Mucosa of descending colon (tissue), 3 donors: ENCODE measurements around the gene R3HDM2. TPM values are rescaled to one million over a fixed set of nuclear protein-coding genes. Genes with fewer than 3 reads are reported as not detected.
"Not testable (repeated sequence)": the region's sequence is repeated elsewhere in the genome, so short reads cannot be mapped to it uniquely, and the experiment has no call there.

Source experiments
- ATAC-seq: fragments of 200-7000 bp; cut with Tn5 transposase; one replicate; pipeline ENCODE4 v1.9.1; 2020; ENCODE audit warnings: mild to moderate bottlenecking, moderate library complexity
- DNase-seq, 3 donors: peaks; one replicate each; pipeline ENCODE4 v3.0.0-alpha.2; 2020
- H3K36me3 ChIP-seq: fragments of 200-600 bp; one replicate; pipeline ENCODE4 v1.8.0; 2021; ENCODE audit warnings: low read depth, mild to moderate bottlenecking
- H3K4me1 ChIP-seq: fragments of 200-600 bp; one replicate; pipeline ENCODE4 v1.8.0; 2021; ENCODE audit warnings: low read depth, mild to moderate bottlenecking
- H3K4me3 ChIP-seq: fragments of 200-600 bp; one replicate; pipeline ENCODE4 v1.8.0; 2021; ENCODE audit warnings: mild to moderate bottlenecking
- H3K9me3 ChIP-seq: fragments of 200-600 bp; one replicate; pipeline ENCODE4 v1.8.0; 2021; ENCODE audit warnings: mild to moderate bottlenecking
- CTCF ChIP-seq: fragments of 200-600 bp; IDR thresholded peaks from one replicate; pipeline ENCODE4 v1.8.0; 2022; ENCODE audit warnings: antibody characterized with exemption, mild to moderate bottlenecking
- intact Hi-C, 2 donors: fragments of 100-400 bp; cut with DNase I in 1 of 2; cut with micrococcal nuclease in 1 of 2; formaldehyde crosslinking; loops; one replicate each; pipeline versions ENCODE4 v1.11.0 to v1.11.1; 2022; cut with DNase I, micrococcal nuclease
- total RNA-seq, 3 donors: library from RNA; stranded (reverse); fragmentation: NEBNext Ultra II Directional in 2 of 3; extraction: Animal tissue kit (Norgen Biotek cat#: 25700) in 2 of 3; gene quantifications; one replicate each; pipeline versions ENCODE4 v1.2.1 to v1.2.4, GENCODE V29; 2021 to 2023
- donor health status: DM: no; HTN: no; CAD: no; lungs with moderate emphysema.
- donor health status: DM: no; HTN: no; CAD: no.
- donor health status: DM: no; HTN: yes; CAD: no.

The R3HDM2 gene
- total RNA-seq, 3 donors from 2014 or later = 43.9 to 80.8 (median 80.6) TPM

GRCh38 chr12:57280211-57281062 is 150.4 kb downstream of the R3HDM2 start:
- no peak overlapping the region for H3K4me3 ChIP-seq
- no peaks in the 10 kb centered on the region for H3K9me3 ChIP-seq
- H3K36me3 ChIP-seq = no peaks in the 10 kb centered on the region
- ATAC-seq (peak; percentile 98), DNase-seq (peak; percentile 71 to 78 (median 71))
- intact Hi-C loops = no loop called here
- H3K4me1 ChIP-seq = peaks cover 16% of the 10 kb centered on the region
- no peak for TF ChIP-seq CTCF

DNA sequence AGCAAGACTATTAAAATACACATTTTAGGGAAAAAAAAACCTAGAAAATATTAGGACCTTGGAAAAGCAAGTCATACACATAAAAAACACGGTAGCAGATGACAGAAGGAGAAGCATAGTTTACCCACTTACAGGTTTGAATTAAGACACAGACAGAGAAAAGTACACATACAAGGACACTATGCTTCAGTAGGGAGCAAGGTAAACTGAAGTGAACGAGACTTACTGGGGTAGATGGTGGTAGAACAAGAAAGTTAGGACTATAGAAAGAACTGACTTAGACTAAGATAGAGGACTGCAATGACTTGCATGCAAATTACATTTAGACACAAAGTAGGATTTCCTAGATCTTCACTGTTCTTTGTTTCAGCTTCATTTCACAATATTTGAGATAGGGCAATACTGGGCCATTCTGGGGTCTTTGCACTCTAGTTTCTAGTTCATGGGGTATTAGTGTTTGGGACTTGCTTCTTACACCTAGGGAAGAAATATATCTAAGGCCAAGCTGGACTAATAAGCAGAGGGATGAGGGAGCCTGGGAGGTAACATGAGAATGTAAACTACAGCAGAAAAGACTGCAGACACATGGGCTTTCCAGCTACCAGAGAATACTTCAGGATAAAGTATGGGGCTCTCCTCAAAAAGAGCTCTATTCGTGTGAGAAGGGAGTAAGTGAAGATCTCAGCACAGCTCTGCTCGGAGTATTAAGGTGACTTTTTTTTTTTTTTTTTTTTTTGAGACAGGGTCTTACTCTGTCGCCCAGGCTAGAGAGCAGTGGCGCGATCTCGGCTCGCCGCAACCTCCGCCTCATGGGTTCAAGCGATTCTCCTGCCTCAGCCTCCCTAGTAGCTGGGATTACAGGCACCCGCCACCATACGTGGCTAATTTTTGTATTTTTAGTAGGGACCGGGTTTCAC is 152.1 kb downstream of the R3HDM2 start:
- TF ChIP-seq CTCF = no peak
- no peak for ATAC-seq
- Histone ChIP-seq H3K36me3 (no peaks in the 10 kb centered on the region), H3K4me3 (no peak overlapping the region), H3K4me1 (peaks cover 16% of the 10 kb centered on the region), H3K9me3 (no peaks in the 10 kb centered on the region)
- intact Hi-C loops = loop anchor here in 1 of 2 donors (10.0 kb wide), 1 partner anchor 176 kb away; the partner anchor contains the start of genes GLI1 and INHBE
- no peak for DNase-seq

DNA sequence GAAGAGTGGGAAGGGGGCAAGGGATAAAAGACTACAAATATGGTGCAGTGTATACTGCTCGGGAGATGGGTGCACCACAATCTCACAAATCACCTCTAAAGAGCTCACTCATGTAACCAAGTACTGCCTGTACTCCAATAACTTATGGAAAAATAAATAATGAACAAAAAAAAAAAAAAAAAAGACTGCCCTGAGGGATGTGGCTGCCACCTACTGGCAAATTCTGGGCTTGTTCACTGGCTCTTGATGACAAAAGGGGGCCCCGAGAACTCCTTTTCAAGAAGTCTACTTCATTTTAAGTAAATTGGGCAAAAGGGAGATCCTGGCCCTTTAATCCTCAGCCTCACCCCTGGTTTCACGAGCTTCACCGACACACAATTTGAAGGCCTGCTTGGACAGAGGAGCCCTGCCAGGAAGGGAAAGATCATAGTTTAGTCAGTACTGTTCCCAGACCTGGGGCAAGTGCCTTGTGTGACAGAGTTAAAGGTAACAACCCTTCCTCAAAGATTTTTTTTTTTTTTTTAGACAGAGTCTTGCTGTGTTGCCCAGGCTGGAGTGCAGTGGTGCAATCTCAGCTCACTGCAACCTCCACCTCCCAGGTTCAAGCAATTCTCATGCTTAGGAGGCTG is 153.8 kb downstream of the R3HDM2 start:
- H3K36me3 ChIP-seq = no peaks in the 10 kb centered on the region
- no peaks in the 10 kb centered on the region for H3K9me3 ChIP-seq
- H3K4me1 ChIP-seq = peaks cover 11% of the 10 kb centered on the region
- ATAC-seq = no peak
- intact Hi-C loops = loop anchor here in 1 of 2 donors (10.0 kb wide), 1 partner anchor 178 kb away; the partner anchor contains the start of genes GLI1 and INHBE
- DNase-seq = peak in 1 of 3 donors; percentile 48
- H3K4me3 ChIP-seq = no peak overlapping the region
- no peak for TF ChIP-seq CTCF

GRCh38 chr12:57276233-57276632 is 154.6 kb downstream of the R3HDM2 start:
- not testable (repeated sequence) for DNase-seq, H3K36me3 ChIP-seq
- intact Hi-C loops = loop anchor here in 1 of 2 donors (10.0 kb wide), 1 partner anchor 179 kb away; the partner anchor contains the start of genes GLI1 and INHBE

DNA sequence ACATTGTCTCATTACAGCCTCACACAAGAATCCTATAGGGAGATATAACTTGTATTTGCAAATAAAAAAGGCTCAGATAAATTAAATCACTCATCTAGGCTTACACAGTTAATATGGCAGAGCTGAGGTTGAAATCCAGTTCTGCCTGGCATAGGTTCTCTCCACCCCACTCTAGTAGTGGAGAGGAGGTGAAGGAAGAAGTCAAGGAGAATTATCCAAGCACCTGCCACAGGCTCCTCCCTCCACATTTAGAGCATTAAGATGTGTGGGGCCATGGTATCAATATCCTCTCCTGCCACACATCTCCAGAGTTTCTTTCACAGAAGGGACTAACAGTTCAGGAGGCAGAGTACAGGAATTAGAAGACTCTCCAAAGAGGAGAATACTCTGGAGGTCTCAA is 157.3 kb downstream of the R3HDM2 start:
- TF ChIP-seq CTCF = no peak
- DNase-seq (no peak), ATAC-seq (no peak)
- no peaks in the 10 kb centered on the region for H3K36me3 ChIP-seq
- no peaks in the 10 kb centered on the region for H3K9me3 ChIP-seq
- H3K4me3 ChIP-seq = no peak overlapping the region
- no peaks in the 10 kb centered on the region for H3K4me1 ChIP-seq
- intact Hi-C loops = loop anchor here in 1 of 2 donors (10.0 kb wide), 1 partner anchor 181 kb away; the partner anchor contains the start of genes GLI1 and INHBE

More at GRCh38 chr12:57276233-57276632, 154.6 kb downstream of the R3HDM2 start:
- not testable (repeated sequence) for ATAC-seq, H3K9me3 ChIP-seq, H3K4me3 ChIP-seq
- peaks cover 11% of the 10 kb centered on the region for H3K4me1 ChIP-seq
